Stomach smooth muscle (tissue), 2 donors: ENCODE results near the gene EGFR.

Experiments
- H3K27ac ChIP-seq: one replicate; pipeline ENCODE4 v1.7.0; 2013; ENCODE audit warnings: mild to moderate bottlenecking, low read length, inconsistent platforms
- H3K27me3 ChIP-seq, 2 donors: one replicate each; pipeline ENCODE4 v1.7.0; 2013; ENCODE audit warnings: low read length in 2 of 2; ENCODE audit not compliant: insufficient read depth in 2 of 2, control insufficient read depth in 1 of 2
- H3K36me3 ChIP-seq, 2 donors: one replicate each; pipeline ENCODE4 v1.7.0; 2013; ENCODE audit warnings: low read length in 2 of 2; ENCODE audit not compliant: control insufficient read depth in 2 of 2, insufficient read depth in 2 of 2
- H3K4me1 ChIP-seq: one replicate; pipeline ENCODE4 v1.7.0; 2013; ENCODE audit warnings: low read length; ENCODE audit not compliant: control insufficient read depth, insufficient read depth
- H3K4me3 ChIP-seq, 2 donors: one replicate each; pipeline ENCODE4 v1.7.0; 2013; ENCODE audit warnings: low read length in 2 of 2
- H3K9ac ChIP-seq, 2 donors: one replicate each; pipeline ENCODE4 v1.7.0; 2013; ENCODE audit warnings: low read length in 2 of 2, mild to moderate bottlenecking in 1 of 2
- H3K9me3 ChIP-seq, 2 donors: one replicate each; pipeline ENCODE4 v1.7.0; 2013; ENCODE audit warnings: low read length in 2 of 2; ENCODE audit not compliant: control insufficient read depth in 2 of 2
- donor health status: healthy.
- donor health status: Pancreatic carcinoma.

Gene EGFR

GRCh38 chr7:55172881-55173609 lies 154.2 kb downstream of the EGFR start:
- Histone ChIP-seq H3K27ac (no peak overlapping the region), H3K9me3 (no peaks in the 10 kb centered on the region), H3K27me3 (no peaks in the 10 kb centered on the region), H3K9ac (no peak overlapping the region), H3K4me3 (no peak overlapping the region), H3K4me1 (peaks cover 11% of the 10 kb centered on the region), H3K36me3 (peaks cover 53 to 58% of the 10 kb centered on the region in 2 donors)

DNA sequence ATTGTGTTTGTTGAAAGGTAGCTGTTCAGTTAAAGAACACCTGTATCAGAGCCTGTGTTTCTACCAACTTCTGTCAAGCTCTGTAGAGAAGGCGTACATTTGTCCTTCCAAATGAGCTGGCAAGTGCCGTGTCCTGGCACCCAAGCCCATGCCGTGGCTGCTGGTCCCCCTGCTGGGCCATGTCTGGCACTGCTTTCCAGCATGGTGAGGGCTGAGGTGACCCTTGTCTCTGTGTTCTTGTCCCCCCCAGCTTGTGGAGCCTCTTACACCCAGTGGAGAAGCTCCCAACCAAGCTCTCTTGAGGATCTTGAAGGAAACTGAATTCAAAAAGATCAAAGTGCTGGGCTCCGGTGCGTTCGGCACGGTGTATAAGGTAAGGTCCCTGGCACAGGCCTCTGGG lies 154.9 kb downstream of the EGFR start:
- no peaks in the 10 kb centered on the region for H3K9me3 ChIP-seq
- H3K4me1 ChIP-seq = peaks cover 16% of the 10 kb centered on the region
- no peak overlapping the region for H3K27ac ChIP-seq
- H3K4me3 ChIP-seq = no peak overlapping the region
- peaks cover 53 to 58% of the 10 kb centered on the region in 2 donors for H3K36me3 ChIP-seq
- H3K9ac ChIP-seq = no peak overlapping the region
- H3K27me3 ChIP-seq = no peaks in the 10 kb centered on the region

- Histone ChIP-seq H3K36me3 (peaks cover 53 to 58% of the 10 kb centered on the region in 2 donors), H3K9me3 (no peaks in the 10 kb centered on the region)
Measured at GRCh38 chr7:55174456-55174855, 155.6 kb downstream of the EGFR start.

GRCh38 chr7:55174856-55175255 lies 156.0 kb downstream of the EGFR start:
- no peaks in the 10 kb centered on the region for H3K27me3 ChIP-seq
- no peak overlapping the region for H3K9ac ChIP-seq
- no peaks in the 10 kb centered on the region for H3K9me3 ChIP-seq
- H3K36me3 ChIP-seq = peaks cover 51 to 58% of the 10 kb centered on the region in 2 donors
- no peak overlapping the region for H3K27ac ChIP-seq
- no peak overlapping the region for H3K4me3 ChIP-seq
- H3K4me1 ChIP-seq = peaks cover 25% of the 10 kb centered on the region

More at GRCh38 chr7:55174456-55174855, 155.6 kb downstream of the EGFR start:
- peaks cover 22% of the 10 kb centered on the region for H3K4me1 ChIP-seq
- no peak overlapping the region for H3K4me3 ChIP-seq
- no peak overlapping the region for H3K27ac ChIP-seq
- H3K27me3 ChIP-seq = no peaks in the 10 kb centered on the region
- no peak overlapping the region for H3K9ac ChIP-seq

- H3K4me3 ChIP-seq = no peak overlapping the region
- no peak overlapping the region for H3K27ac ChIP-seq
- H3K36me3 ChIP-seq = peaks cover 47 to 58% of the 10 kb centered on the region in 2 donors
- H3K27me3 ChIP-seq = no peaks in the 10 kb centered on the region
- H3K9me3 ChIP-seq = no peaks in the 10 kb centered on the region
- H3K9ac ChIP-seq = no peak overlapping the region
- peaks cover 27% of the 10 kb centered on the region for H3K4me1 ChIP-seq
Measured at GRCh38 chr7:55177068-55177530, 158.3 kb downstream of the EGFR start.

DNA sequence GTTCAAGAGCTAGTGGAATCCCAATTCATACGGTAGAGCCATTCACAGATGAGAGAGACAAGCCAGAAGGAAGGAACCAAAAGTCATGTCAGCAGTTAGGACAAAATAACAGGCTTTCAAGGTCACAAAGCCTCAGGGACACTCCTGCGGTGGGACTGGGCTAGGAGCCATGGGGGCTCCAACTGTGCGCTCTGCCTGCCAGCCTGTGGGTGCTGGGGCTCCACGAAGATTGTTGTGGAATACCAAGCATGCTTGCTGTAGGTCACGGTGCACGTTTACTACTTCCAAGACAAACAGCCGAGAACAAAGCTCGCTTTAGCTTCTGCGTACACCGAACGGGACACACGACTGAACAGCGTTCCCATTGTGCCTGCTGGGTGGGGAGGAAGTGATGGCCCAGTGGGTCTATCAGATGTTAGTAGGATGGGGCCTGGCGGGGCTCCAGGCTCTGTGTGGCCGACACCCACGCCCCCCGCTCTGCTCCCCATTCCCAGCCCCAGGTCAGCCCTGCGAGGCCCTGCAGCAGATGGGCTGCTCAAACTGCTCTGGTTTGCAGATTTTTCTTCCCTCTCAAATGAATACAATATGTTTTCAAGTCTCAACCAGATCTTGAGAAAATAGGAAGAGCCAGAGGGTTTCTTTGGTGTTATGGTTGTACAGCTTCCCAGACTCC lies 158.9 kb downstream of the EGFR start:
- H3K4me1 ChIP-seq = peaks cover 27% of the 10 kb centered on the region
- H3K9me3 ChIP-seq = no peaks in the 10 kb centered on the region
- H3K4me3 ChIP-seq = no peak overlapping the region
- H3K36me3 ChIP-seq = peaks cover 48 to 55% of the 10 kb centered on the region in 2 donors
- H3K27me3 ChIP-seq = no peaks in the 10 kb centered on the region
- H3K27ac ChIP-seq = no peak overlapping the region
- no peak overlapping the region for H3K9ac ChIP-seq

GRCh38 chr7:55178292-55178862 lies 159.6 kb downstream of the EGFR start:
- Histone ChIP-seq H3K4me1 (peaks cover 27% of the 10 kb centered on the region), H3K4me3 (no peak overlapping the region), H3K27ac (no peak overlapping the region), H3K27me3 (no peaks in the 10 kb centered on the region), H3K36me3 (peaks cover 46 to 48% of the 10 kb centered on the region in 2 donors), H3K9me3 (no peaks in the 10 kb centered on the region), H3K9ac (no peak overlapping the region)

DNA sequence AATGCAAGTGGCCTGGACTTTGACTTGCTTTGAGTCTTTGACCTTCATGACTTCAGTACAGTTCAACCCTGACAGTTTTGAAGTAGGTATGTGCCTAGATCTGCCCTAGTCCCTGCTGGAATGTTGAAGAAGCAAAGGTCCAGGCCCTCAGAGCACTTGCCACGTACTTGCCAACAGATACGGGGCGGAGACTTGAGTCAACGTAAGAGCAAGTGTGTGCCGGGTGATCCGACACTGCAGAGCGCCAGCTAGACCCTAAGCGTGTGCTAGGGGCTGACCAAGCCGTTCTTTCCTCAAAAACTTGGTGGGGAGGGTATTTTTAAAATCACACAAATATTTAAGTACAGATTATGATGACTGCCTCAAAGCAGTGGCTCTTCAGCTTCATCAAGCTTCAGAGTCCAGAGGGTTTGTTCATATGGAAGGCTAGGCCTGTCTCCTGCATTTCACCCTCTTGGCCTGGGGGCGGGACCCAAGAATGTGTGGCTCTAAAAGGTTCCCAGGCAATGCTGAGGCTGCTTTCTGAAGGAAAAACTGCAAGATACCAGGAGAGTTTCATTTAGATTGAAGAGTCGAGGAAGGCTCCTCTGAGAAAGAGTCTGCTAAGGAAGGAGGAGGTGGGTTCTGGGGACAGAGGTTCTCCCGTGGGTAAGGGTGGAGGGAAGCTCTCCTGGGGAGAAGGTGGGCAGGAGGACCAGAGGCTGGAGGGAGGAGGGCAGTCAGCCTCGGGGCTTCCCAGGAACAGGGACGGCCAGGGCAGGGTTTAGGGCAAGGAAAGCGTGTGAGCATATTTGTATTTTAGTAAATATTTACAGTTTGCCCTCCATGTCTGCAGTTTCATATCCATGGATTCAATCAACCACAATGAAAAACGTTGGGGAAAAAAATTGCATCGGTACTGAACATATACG lies 160.3 kb downstream of the EGFR start:
- peaks cover 27% of the 10 kb centered on the region for H3K4me1 ChIP-seq
- no peaks in the 10 kb centered on the region for H3K9me3 ChIP-seq
- peaks cover 44 to 47% of the 10 kb centered on the region in 2 donors for H3K36me3 ChIP-seq
- no peaks in the 10 kb centered on the region for H3K27me3 ChIP-seq
- H3K9ac ChIP-seq = peak overlapping the region in 1 of 2 donors; percentile 21
- H3K27ac ChIP-seq = no peak overlapping the region
- H3K4me3 ChIP-seq = no peak overlapping the region

DNA sequence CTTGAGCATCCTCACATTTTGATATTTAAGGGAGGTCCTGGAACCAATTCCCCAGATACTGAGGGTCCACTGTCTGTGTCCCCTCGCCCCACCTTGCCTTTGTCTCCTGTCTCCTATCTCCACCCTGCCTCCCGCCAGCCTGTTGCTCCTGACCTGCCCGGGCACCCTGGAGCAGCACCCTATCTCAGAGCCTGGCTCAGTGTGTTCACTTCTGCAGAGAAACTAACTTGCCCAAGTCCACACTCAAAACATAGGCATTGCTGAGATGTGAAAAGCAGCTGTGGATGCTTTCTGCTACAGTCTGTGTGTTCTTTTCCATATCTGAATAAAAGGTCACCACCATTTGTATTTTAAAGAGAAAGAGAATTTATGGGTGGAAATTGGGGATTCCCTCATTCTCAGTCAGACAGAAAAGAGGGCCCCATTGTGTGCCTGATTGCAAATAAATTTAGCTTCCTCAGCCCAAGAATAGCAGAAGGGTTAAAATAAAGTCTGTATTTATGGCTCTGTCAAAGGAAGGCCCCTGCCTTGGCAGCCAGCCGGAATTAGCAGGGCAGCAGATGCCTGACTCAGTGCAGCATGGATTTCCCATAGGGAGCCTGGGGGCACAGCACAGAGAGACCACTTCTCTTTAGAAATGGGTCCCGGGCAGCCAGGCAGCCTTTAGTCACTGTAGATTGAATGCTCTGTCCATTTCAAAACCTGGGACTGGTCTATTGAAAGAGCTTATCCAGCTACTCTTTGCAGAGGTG lies 161.3 kb downstream of the EGFR start:
- no peak overlapping the region for H3K9ac ChIP-seq
- H3K36me3 ChIP-seq = peaks cover 36 to 43% of the 10 kb centered on the region in 2 donors
- H3K27me3 ChIP-seq = no peaks in the 10 kb centered on the region
- H3K4me1 ChIP-seq = peaks cover 27% of the 10 kb centered on the region
- no peak overlapping the region for H3K27ac ChIP-seq
- no peaks in the 10 kb centered on the region for H3K9me3 ChIP-seq
- no peak overlapping the region for H3K4me3 ChIP-seq
